ENCODE results near the gene BACH2. TPM values are rescaled to one million over a fixed set of nuclear protein-coding genes. Genes with fewer than 3 reads are reported as not detected.
"Not testable (repeated sequence)": the region's sequence is repeated elsewhere in the genome, so short reads cannot be mapped to it uniquely, and the experiment has no call there.

The BACH2 gene
- 10 to 100 TPM in 1 of 2 donors, 1 to 10 TPM in 1; 3.0 to 22.9 TPM for total RNA-seq

DNA sequence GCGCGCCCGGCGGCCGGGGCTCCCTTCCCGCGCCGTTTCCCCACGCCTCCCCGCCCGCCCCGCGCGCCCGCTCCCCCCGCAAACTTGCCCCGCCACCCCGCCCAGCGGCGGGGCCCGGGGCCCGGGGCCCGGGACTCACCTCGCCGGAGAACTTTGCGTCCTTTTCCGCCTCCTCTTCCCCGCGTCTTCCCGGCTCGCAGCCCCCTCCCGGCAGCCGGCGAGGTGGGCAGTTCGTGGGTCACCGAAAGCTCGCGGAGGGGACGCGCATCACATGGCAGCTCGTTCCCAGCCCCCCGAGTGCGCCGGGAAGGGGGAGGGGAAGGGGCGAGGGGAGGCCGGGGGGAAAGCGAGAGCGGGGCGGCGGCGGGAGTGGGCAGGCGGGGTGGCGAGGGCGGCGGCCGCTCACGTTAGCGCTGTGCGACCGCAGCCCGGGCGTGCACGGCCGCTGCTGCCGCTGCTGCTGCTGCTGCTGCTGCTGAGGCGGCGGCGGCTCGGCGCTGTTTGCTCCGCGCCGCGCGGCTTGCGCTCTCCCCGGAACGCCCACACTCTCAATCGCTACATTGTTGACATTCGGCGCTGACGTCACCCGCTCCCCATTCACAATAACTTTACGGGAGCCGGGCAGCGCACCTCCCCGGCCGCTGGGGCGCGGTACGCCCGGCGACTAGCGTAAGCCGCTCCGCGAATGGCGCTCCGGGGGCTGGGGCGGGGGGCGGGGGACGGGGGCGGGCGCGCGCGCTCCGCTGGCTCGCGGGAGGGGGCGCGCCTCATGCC, at the start of gene BACH2:
Gene BACH2, minus strand, starts transcription at position 503 of the 774 bp plus-strand sequence. CDS start 287,999 bp downstream, outside the sequence.
- peaks cover 13% of the 10 kb centered on the region for H3K4me1 Mint-ChIP-seq
- H3K4me3 Mint-ChIP-seq, result peak within 1 kb of the TSS; percentile 89
- H3K27ac Mint-ChIP-seq, result peak within 1 kb of the TSS; percentile 84
- H3K9me3 Mint-ChIP-seq, result no peaks in the 10 kb centered on the region
- ATAC-seq (replicated peaks), result peak; percentile 76
- H3K27me3 Mint-ChIP-seq, result peaks cover 6% of the 10 kb centered on the region
- H3K36me3 Mint-ChIP-seq (ENCODE audit: low read depth), result peaks cover 25% of the 10 kb centered on the region

DNA sequence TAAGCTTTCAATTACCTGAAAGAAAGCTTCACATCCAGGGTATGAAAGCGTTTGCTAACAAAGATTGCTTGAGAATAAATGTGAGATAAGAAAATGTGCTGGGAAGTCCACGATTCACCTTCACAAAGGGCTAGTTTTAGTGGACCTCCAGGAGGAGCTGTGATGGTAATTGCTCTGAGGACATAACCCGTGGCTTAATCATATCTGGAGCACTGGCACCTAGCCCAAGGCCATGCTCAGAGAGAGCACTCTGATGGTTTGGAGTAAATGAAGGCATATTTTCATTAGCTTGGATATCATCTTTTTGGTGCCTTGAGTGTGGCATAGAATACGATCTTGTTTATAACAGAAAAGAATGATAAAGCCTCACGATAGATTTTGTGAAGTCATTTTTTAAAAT, 46.9 kb upstream of the BACH2 start:
- no peak overlapping the region for H3K27ac Mint-ChIP-seq
- no peaks in the 10 kb centered on the region for H3K36me3 Mint-ChIP-seq (ENCODE audit: low read depth)
- H3K4me3 Mint-ChIP-seq, result no peak overlapping the region
- H3K27me3 Mint-ChIP-seq, result peaks cover 5% of the 10 kb centered on the region
- H3K4me1 Mint-ChIP-seq, result peaks cover 10% of the 10 kb centered on the region
- ATAC-seq (replicated peaks), result no peak
- peaks cover 4% of the 10 kb centered on the region for H3K9me3 Mint-ChIP-seq

DNA sequence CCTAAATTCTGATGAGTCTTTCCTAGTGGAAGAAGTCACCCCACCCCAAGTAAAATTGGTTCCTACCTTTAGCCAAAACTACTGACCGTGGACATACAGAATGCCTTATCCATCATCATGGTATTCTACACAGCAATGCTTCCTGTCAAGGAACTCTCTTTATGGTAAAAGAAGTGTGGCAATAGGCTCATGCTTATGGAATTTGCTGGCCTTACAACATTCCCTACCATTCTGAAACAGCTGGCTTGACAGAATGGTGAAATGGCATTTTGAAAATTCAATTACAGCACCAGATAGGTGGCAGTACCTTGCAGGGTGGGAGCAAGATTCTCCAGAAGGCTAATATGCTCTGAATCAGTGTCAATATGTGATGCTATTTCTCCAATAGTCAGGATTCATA, 41.8 kb upstream of the BACH2 start:
- no peak for ATAC-seq (replicated peaks)
- no peaks in the 10 kb centered on the region for H3K4me1 Mint-ChIP-seq
- no peak overlapping the region for H3K4me3 Mint-ChIP-seq
- no peaks in the 10 kb centered on the region for H3K36me3 Mint-ChIP-seq (ENCODE audit: low read depth)
- peaks cover 3% of the 10 kb centered on the region for H3K27me3 Mint-ChIP-seq
- H3K27ac Mint-ChIP-seq, result no peak overlapping the region
- peaks cover 4% of the 10 kb centered on the region for H3K9me3 Mint-ChIP-seq

DNA sequence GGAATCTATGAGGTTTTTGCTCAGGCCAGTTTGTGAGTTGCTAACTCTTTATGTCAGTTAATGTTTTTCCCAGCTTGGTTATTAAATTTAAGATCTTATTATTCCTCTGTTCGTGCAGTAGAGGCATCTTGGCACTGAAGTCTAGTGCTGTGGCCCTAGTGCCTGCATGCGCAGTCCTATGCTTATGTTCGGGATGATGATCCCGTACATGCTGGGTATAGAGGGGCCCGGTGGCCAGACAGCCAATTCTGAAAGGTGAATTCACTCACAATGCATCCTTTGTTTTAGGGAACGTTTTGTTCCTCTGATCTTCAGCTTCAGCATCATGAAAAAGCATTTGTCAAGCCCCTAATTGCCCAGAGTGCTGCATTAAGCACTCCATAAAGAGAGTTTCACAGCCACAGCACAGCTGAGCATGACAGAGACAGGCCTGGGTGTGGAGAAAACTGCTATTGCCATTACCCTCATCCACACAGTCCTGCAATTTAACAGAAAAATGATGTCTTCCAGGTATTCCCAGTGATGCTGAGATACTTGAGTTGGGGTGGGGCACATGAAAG, 39.8 kb upstream of the BACH2 start:
- no peaks in the 10 kb centered on the region for H3K4me1 Mint-ChIP-seq
- H3K36me3 Mint-ChIP-seq (ENCODE audit: low read depth), result no peaks in the 10 kb centered on the region
- no peak for ATAC-seq (replicated peaks)
- peaks cover 3% of the 10 kb centered on the region for H3K27me3 Mint-ChIP-seq
- H3K27ac Mint-ChIP-seq, result no peak overlapping the region
- H3K9me3 Mint-ChIP-seq, result peaks cover 4% of the 10 kb centered on the region
- no peak overlapping the region for H3K4me3 Mint-ChIP-seq

DNA sequence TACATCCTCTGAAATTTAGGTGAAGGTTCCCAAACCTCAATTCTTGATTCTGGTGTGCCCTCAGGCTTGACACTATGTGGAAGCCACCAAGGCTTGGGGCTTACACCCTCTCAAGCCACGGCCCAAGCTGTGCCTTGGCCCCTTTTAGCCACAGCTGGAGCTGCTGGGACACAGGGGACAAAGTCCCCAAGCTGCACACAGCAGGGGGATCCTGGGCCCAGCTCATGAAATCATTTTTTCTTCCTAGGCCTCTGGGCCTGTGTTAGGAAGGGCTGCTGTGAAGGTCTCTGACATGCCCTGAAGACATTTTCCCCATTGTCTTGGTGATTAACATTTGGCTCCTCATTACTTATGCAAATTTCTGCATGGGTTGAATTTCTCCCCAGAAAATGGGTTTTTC, 37.3 kb upstream of the BACH2 start:
- Mint-ChIP-seq H3K27ac (no peak overlapping the region), H3K4me1 (no peaks in the 10 kb centered on the region), H3K4me3 (no peak overlapping the region), H3K27me3 (peaks cover 3% of the 10 kb centered on the region), H3K36me3 (ENCODE audit: low read depth) (no peaks in the 10 kb centered on the region), H3K9me3 (no peaks in the 10 kb centered on the region)
- ATAC-seq (replicated peaks), result no peak

DNA sequence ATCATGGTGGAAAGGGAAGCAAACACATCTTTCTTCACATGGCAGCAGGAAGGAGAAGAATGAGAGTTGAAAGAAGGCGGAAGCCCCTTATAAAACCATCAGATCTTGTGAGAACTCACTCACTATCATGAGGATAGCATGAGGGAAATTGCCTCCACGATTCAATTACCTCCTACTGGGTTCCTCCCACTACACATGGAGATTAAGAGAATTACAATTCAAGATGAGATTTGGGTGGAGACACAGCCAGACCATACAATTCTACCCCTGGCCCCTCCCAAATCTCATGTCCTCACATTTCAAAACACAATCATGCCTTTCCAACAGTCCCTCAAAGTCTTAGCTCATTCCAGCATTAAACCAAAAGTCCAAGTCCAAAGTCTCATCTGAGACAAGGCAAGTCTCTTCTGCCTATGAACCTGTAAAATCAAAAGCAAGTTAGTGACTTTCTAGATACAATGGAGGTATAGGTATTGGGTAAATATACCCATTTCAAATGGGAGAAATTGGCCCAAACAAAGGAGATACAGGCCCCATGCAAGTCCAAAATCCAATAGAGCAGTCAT, 36.4 kb upstream of the BACH2 start:
- H3K27ac Mint-ChIP-seq; H3K27me3 Mint-ChIP-seq; ATAC-seq (replicated peaks); H3K4me3 Mint-ChIP-seq; H3K36me3 Mint-ChIP-seq (ENCODE audit: low read depth); H3K4me1 Mint-ChIP-seq; H3K9me3 Mint-ChIP-seq: not testable (repeated sequence)

DNA sequence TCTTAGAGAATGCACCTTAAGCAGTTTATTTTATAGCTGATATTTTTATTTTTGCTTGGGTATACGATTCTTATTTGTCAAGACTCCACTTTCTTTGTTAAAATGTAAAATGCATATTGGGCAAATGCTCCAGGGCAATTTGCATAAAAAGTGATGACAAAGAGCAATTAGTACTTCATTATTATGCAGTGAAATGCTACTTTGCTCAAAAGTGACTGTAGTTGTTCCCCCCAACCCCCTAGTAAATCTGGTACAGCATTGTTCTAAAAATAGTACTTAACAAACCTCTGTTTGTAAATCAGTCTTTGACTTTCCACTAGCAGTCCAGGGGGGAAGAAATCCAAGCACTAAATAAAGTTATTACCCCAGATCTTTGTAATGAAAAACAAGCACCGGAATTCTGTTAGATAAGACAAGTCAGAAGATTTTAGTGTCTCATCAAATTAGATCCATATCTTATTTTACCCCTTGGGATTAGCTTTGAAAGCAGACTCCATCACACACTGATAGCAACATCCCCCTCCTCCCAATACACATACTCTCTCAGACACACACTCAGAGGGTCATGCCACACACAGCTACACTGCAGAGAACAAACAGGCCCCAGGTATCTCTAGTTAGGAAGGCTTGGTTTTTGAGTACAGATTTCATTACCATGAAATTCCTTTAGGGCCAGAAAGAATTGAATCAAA, 32.9 kb upstream of the BACH2 start:
- Mint-ChIP-seq H3K36me3 (ENCODE audit: low read depth) (no peaks in the 10 kb centered on the region), H3K4me1 (no peaks in the 10 kb centered on the region), H3K27me3 (no peaks in the 10 kb centered on the region), H3K4me3 (no peak overlapping the region), H3K27ac (no peak overlapping the region), H3K9me3 (no peaks in the 10 kb centered on the region)
- no peak for ATAC-seq (replicated peaks)

DNA sequence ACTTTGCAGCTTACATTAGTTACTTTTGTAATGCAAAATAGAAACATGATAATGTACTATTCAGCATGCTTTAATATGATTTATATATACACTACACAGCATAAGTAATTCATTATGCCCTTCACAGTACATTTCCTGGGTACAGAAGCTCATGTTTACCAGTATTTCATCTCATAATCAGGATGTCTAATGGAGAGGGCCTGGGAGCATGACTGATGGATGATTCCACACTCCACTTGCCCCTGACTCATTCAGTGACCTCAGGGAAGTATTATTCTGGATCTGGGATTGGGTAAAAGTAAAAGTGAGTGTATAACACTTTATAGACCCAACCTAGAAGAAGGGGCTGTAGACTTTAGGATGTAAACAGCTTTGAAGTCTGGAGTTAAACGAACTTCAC, 31.4 kb upstream of the BACH2 start:
- Mint-ChIP-seq H3K27me3 (no peaks in the 10 kb centered on the region), H3K4me1 (no peaks in the 10 kb centered on the region), H3K9me3 (no peaks in the 10 kb centered on the region), H3K27ac (no peak overlapping the region), H3K36me3 (ENCODE audit: low read depth) (no peaks in the 10 kb centered on the region), H3K4me3 (no peak overlapping the region)
- ATAC-seq (replicated peaks), result no peak

DNA sequence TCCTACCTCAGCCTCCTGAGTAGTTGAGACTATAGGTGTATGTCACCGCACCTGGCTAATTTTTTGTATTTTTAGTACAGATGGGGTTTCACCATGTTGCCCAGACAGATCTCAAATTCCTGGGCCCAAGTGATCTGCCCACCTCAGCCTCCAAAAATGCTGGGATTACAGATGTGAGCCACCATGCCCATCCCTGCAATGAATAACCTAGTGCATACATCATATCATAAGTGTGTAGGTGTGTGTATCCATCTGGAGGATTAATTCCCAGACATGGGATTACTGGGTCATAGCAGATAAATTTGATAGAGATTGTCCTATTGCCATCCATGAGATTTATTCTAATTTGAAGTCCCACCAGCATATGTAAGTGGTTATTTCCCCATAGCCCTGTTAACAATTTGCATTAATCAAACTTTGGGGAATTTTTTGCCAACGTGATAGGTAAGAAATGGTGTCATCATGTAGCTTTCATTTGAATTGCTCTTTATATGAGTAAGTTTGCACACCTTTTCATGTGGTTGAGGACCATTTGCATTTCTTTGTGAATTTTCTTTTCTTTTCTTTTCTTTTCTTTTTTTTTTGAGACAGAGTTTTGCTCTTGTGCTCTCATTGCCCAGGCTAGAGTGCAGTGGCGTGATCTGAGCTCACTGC, 29.9 kb upstream of the BACH2 start:
- H3K9me3 Mint-ChIP-seq, result no peaks in the 10 kb centered on the region
- peak; percentile 96 for ATAC-seq (replicated peaks)
- H3K27me3 Mint-ChIP-seq, result no peaks in the 10 kb centered on the region
- H3K27ac Mint-ChIP-seq, result peak overlapping the region; percentile 27
- H3K4me1 Mint-ChIP-seq, result no peaks in the 10 kb centered on the region
- H3K4me3 Mint-ChIP-seq, result no peak overlapping the region
- H3K36me3 Mint-ChIP-seq (ENCODE audit: low read depth), result no peaks in the 10 kb centered on the region

DNA sequence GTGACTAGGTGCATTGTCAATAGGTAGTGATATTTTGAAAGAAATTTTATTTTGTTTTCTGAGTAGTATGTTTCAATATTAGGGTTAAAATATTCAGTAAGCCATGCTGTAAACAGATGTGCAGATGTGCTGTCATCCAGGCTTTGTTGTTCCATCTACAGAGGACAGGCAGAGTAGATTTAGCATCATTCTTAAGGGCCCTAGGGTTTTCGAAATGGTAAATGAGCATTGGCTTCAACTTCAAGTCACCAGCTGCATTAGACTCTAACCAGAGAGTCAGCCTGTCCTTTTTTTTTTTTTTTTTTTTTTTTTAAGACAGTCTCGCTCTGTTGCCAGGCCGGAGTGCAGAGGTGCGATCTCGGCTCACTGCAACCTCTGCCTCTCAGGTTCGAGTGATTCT, 27.1 kb upstream of the BACH2 start:
- Mint-ChIP-seq H3K27ac (no peak overlapping the region), H3K9me3 (no peaks in the 10 kb centered on the region), H3K36me3 (ENCODE audit: low read depth) (no peaks in the 10 kb centered on the region), H3K27me3 (no peaks in the 10 kb centered on the region), H3K4me1 (peaks cover 15% of the 10 kb centered on the region), H3K4me3 (no peak overlapping the region)
- ATAC-seq (replicated peaks), result no peak

DNA sequence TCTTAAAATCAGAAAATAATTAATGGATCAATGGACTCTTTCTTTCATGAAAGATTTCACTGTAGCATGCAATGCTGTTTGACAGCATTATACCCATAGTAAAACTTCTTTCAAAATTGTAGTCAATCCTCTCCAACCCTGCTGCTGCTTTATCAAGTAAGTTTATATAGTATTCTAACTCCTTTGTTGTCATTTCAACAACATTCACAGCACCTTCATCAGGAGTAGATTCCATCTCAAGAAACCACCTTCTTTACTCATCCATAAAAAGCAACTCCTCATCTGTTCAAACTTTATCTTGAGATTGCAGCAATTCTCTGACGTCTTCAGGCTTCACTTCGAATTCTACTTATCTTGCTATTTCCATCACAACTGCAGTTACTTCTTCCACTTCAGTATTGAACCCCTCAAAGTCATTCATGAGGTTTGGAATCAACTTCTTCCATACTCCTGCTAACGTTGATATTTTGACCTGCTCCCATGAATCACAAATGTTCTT, 26.4 kb upstream of the BACH2 start:
- H3K9me3 Mint-ChIP-seq, result no peaks in the 10 kb centered on the region
- H3K4me3 Mint-ChIP-seq, result no peak overlapping the region
- no peaks in the 10 kb centered on the region for H3K36me3 Mint-ChIP-seq (ENCODE audit: low read depth)

DNA sequence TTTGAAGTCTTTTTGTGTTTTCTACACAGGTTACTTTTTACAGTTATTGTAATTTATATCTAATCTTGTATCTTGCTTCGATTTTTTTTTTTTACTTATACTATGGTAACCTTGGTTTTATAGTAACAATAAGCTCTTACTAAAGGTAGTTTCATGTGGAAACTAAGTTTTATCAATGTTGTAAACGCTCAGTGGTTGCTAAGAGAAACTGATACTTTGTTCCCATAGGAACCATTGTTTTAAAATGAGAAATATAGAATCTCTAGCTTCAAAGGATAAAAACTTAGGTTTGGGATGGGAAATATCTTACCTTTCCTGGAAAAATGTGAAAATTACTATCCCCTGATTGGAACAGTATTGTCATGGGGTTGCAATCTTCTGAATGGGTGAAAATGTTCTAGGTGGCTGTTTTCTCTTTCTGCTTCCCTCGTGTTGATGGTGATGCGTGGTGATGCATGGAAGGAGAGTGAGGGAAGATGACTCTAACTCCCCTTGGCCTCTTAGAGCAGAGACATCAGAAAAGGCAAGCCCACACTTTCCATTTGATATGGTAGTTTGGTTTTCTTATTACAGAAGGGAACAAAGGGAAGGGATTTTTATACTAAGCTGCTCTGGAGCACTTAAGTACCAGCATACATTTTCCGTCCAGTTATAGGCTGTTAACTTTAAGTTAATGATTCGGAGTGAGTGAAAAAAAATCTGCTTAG, 23.5 kb upstream of the BACH2 start:
- peak; percentile 82 for ATAC-seq (replicated peaks)
- Mint-ChIP-seq H3K27me3 (no peaks in the 10 kb centered on the region), H3K36me3 (ENCODE audit: low read depth) (no peaks in the 10 kb centered on the region), H3K9me3 (no peaks in the 10 kb centered on the region), H3K4me3 (peak overlapping the region; percentile 26), H3K27ac (peak overlapping the region; percentile 75), H3K4me1 (peaks cover 15% of the 10 kb centered on the region)

More for the DNA sequence above, 26.4 kb upstream of the BACH2 start:
- no peaks in the 10 kb centered on the region for H3K27me3 Mint-ChIP-seq
- H3K27ac Mint-ChIP-seq, result no peak overlapping the region
- ATAC-seq (replicated peaks), result no peak
- H3K4me1 Mint-ChIP-seq, result peaks cover 15% of the 10 kb centered on the region

DNA sequence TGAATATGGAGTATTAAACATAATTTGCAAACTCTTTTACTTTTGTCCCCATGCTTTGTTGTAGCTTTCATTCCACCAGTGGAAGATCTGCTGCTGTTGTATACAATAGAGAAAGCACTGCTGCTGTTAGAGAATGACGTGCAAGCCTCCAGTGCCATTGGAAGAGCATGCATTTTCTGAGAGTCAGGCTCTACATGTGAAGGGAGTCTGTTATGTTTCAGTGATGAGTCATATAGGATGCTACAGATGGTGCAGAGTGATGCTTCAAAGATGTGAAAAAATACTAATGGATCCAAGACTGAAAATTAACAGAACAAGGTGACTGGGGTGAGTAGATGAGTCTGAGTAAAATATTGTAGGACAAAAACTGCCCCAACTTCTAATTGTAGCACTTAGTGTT, 22.4 kb upstream of the BACH2 start:
- peaks cover 15% of the 10 kb centered on the region for H3K4me1 Mint-ChIP-seq
- H3K9me3 Mint-ChIP-seq, result no peaks in the 10 kb centered on the region
- H3K27ac Mint-ChIP-seq, result peak overlapping the region; percentile 7
- no peak overlapping the region for H3K4me3 Mint-ChIP-seq
- H3K36me3 Mint-ChIP-seq (ENCODE audit: low read depth), result no peaks in the 10 kb centered on the region
- H3K27me3 Mint-ChIP-seq, result no peaks in the 10 kb centered on the region
- peak; percentile 84 for ATAC-seq (replicated peaks)

DNA sequence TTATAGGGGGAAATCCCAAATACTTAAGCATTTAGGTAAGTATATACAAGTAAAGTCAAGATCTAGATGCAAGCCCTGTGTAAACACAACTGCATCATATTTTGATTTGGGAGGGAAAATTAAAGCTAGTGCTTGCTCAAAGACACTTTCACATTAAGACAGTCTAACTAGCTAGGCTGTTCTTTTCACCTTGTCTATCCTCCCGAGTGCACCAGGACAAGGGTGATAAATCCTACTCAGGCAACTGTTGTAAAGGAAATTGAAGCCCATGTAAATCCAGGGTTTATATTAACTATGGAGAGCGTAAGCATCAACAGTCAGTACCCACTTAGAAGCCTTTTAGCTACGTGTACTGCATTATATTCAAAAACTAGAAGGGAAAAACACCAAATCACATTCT, 19.3 kb upstream of the BACH2 start:
- Mint-ChIP-seq H3K4me1 (peaks cover 15% of the 10 kb centered on the region), H3K27ac (no peak overlapping the region), H3K27me3 (no peaks in the 10 kb centered on the region), H3K9me3 (no peaks in the 10 kb centered on the region), H3K4me3 (no peak overlapping the region), H3K36me3 (ENCODE audit: low read depth) (no peaks in the 10 kb centered on the region)
- ATAC-seq (replicated peaks), result no peak

All from activated T-helper 17 cell treated with anti-CD3 and anti-CD28 coated beads, Interleukin-2, amount 50 U/mL, for 72 hours (primary cell).